Hepatocyte (in vitro differentiated cells): ENCODE measurements around the gene CCDC137. TPM values are rescaled to one million over a fixed set of nuclear protein-coding genes. Genes with fewer than 3 reads are reported as not detected.

ENCODE experiments used
- DNase-seq: peaks from one replicate; pipeline ENCODE4 v3.0.0-alpha.2; 2016; ENCODE audit warnings: low spot score
- H2AFZ ChIP-seq: fragments of 200-600 bp; sonication (generic); 2 replicates; pipeline ENCODE4 v1.6.0; 2016; ENCODE audit warnings: antibody characterized with exemption, mild to moderate bottlenecking
- H3K27ac ChIP-seq: fragments of 200-600 bp; sonication (generic); 2 replicates; pipeline ENCODE4 v1.5.1; 2016; ENCODE audit warnings: mild to moderate bottlenecking
- H3K27me3 ChIP-seq: fragments of 200-600 bp; sonication (generic); 2 replicates; pipeline ENCODE4 v1.6.1; 2016
- H3K36me3 ChIP-seq: fragments of 200-600 bp; sonication (generic); replicated peaks from 2 replicates; pipeline ENCODE4 v1.5.1; 2016; ENCODE audit warnings: low read depth; ENCODE audit not compliant: insufficient read depth
- H3K4me1 ChIP-seq: fragments of 200-600 bp; sonication (generic); 2 replicates; pipeline ENCODE4 v1.5.1; 2016; ENCODE audit warnings: mild to moderate bottlenecking, moderate library complexity; ENCODE audit not compliant: insufficient read depth
- H3K4me2 ChIP-seq: fragments of 200-600 bp; sonication (generic); 2 replicates; pipeline ENCODE4 v1.6.0; 2016
- H3K4me3 ChIP-seq: fragments of 200-600 bp; sonication (generic); 2 replicates; pipeline ENCODE4 v1.5.1; 2016; ENCODE audit warnings: mild to moderate bottlenecking
- H3K79me2 ChIP-seq: fragments of 200-600 bp; sonication (generic); 2 replicates; pipeline ENCODE4 v1.6.0; 2017; ENCODE audit warnings: mild to moderate bottlenecking
- H3K9me2 ChIP-seq: fragments of 200-600 bp; sonication (generic); replicated peaks from 2 replicates; pipeline ENCODE4 v1.6.0; 2017; ENCODE audit warnings: mild to moderate bottlenecking; ENCODE audit not compliant: insufficient read depth
- H3K9me3 ChIP-seq: fragments of 200-600 bp; sonication (generic); 2 replicates; pipeline ENCODE4 v1.5.1; 2016; ENCODE audit warnings: low read depth, mild to moderate bottlenecking
- H4K20me1 ChIP-seq: fragments of 200-600 bp; sonication (generic); 2 replicates; pipeline ENCODE4 v1.6.0; 2016; ENCODE audit warnings: mild to moderate bottlenecking; ENCODE audit not compliant: insufficient read depth, poor library complexity, severe bottlenecking
- CTCF ChIP-seq: fragments of 200-600 bp; sonication (generic); IDR thresholded peaks from 2 replicates; pipeline ENCODE4 v1.5.1; 2016; ENCODE audit warnings: antibody characterized with exemption, mild to moderate bottlenecking; ENCODE audit not compliant: poor library complexity
- EZH2 ChIP-seq: fragments of 200-600 bp; sonication (generic); IDR thresholded peaks from 2 replicates; pipeline ENCODE4 v1.6.1; 2016; ENCODE audit warnings: antibody characterized with exemption, mild to moderate bottlenecking, borderline replicate concordance
- EZH2phosphoT487 ChIP-seq: fragments of 200-600 bp; sonication (generic); IDR thresholded peaks from one replicate; pipeline ENCODE4 v1.6.1; 2018; ENCODE audit warnings: antibody characterized with exemption, mild to moderate bottlenecking, low read depth, moderate library complexity; ENCODE audit not compliant: unreplicated experiment, severe bottlenecking
- WGBS: methylation state at CpG from one replicate; pipeline ENCODE4 v1.1.6; 2016; ENCODE audit warnings: low lambda C conversion rate; ENCODE audit errors: missing lambda C conversion rate; 5-methylcytosine and 5-hydroxymethylcytosine counted together
- polyA plus RNA-seq: library from polyadenylated mRNA; unstranded; fragments of >200 nt; fragmentation: Nextera tagmentation; extraction: Ambion mirVana; gene quantifications from 2 replicates; pipeline ENCODE4 v1.2.1, GENCODE V29; 2016
- total RNA-seq: library from RNA; depleted of rRNA; stranded (reverse); fragments of >200 nt; gene quantifications from 2 replicates; pipeline ENCODE4 v1.2.3, GENCODE V29; 2014

CCDC137 gene
- total and polyA plus RNA-seq, 2 experiments from 2014 or later: 8.3 to 20.5 TPM

- Histone ChIP-seq H3K79me2 (no peaks in the 10 kb centered on the region), H3K4me3 (no peak overlapping the region), H3K4me2 (no peak overlapping the region), H3K9me2 (no peaks in the 10 kb centered on the region), H4K20me1 (no peaks in the 10 kb centered on the region), H3K27me3 (peaks cover 6% of the 10 kb centered on the region), H3K9me3 (no peaks in the 10 kb centered on the region), H3K4me1 (no peaks in the 10 kb centered on the region), H3K27ac (no peak overlapping the region), H2AFZ (no peak overlapping the region), H3K36me3 (no peaks in the 10 kb centered on the region)
- no peak for DNase-seq
- TF ChIP-seq EZH2phosphoT487 (no peak), EZH2 (no peak), CTCF (no peak)
- WGBS: 94% methylated on average over 10 of the region's 10 CpGs
Measured at GRCh38 chr17:81651692-81652091, 14.8 kb upstream of the CCDC137 start.

- Histone ChIP-seq H3K9me3 (no peaks in the 10 kb centered on the region), H2AFZ (no peak overlapping the region), H3K36me3 (no peaks in the 10 kb centered on the region), H3K27me3 (peaks cover 4% of the 10 kb centered on the region), H3K4me2 (peak overlapping the region; percentile 66), H3K4me1 (no peaks in the 10 kb centered on the region), H3K9me2 (no peaks in the 10 kb centered on the region), H3K27ac (no peak overlapping the region), H3K4me3 (no peak overlapping the region), H4K20me1 (no peaks in the 10 kb centered on the region), H3K79me2 (no peaks in the 10 kb centered on the region)
- DNase-seq: no peak
- 52% methylated on average over 25 of the region's 27 CpGs for WGBS
- no peak for TF ChIP-seq EZH2phosphoT487
- TF ChIP-seq EZH2: no peak
- no peak for TF ChIP-seq CTCF
Measured at GRCh38 chr17:81652906-81653771, 13.4 kb upstream of the CCDC137 start.

- Histone ChIP-seq H3K4me3 (no peak overlapping the region), H3K27ac (no peak overlapping the region), H3K4me2 (no peak overlapping the region), H3K79me2 (no peaks in the 10 kb centered on the region), H4K20me1 (no peaks in the 10 kb centered on the region), H3K36me3 (no peaks in the 10 kb centered on the region), H3K9me2 (no peaks in the 10 kb centered on the region), H3K4me1 (no peaks in the 10 kb centered on the region), H3K27me3 (no peaks in the 10 kb centered on the region), H2AFZ (no peak overlapping the region), H3K9me3 (no peaks in the 10 kb centered on the region)
- 88% methylated on average over 18 of the region's 18 CpGs for WGBS
- TF ChIP-seq EZH2 (no peak), CTCF (no peak), EZH2phosphoT487 (no peak)
- DNase-seq: no peak
Measured at GRCh38 chr17:81655378-81656117, 11.0 kb upstream of the CCDC137 start.
